GM12875 (cell line): ENCODE measurements around the gene SNED1.

Source experiments
- H3K4me3 ChIP-seq: one replicate; pipeline ENCODE4 v1.5.1; 2011; ENCODE audit warnings: low read depth, low read length, control low read depth
- TF ChIP-seq, protein P1 (sequence below): IDR thresholded peaks from 2 replicates; pipeline ENCODE4 v1.5.1; 2011; ENCODE audit warnings: low read depth, mild to moderate bottlenecking, control low read depth, inconsistent platforms, low read length, moderate library complexity, borderline replicate concordance; ENCODE audit not compliant: insufficient read depth

SNED1 gene

DNA sequence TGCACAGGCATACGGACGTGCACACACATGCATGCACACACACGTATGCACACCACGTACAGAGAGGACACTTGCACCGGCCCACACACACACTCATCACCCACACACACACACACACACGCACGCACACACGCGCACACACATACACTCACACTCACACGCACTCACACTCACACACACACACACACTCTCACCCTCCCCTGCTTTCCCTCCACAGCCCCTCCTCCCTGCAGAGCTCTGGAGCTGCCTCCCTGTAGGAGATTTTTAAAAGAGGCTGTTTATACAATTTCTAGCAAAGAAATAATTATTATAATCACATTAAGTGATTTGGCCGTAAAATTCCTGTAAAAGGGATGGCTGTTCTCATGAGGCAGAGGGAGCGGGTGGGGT lies 36.5 kb upstream of the SNED1 start:
- TF ChIP-seq, protein P1, sequence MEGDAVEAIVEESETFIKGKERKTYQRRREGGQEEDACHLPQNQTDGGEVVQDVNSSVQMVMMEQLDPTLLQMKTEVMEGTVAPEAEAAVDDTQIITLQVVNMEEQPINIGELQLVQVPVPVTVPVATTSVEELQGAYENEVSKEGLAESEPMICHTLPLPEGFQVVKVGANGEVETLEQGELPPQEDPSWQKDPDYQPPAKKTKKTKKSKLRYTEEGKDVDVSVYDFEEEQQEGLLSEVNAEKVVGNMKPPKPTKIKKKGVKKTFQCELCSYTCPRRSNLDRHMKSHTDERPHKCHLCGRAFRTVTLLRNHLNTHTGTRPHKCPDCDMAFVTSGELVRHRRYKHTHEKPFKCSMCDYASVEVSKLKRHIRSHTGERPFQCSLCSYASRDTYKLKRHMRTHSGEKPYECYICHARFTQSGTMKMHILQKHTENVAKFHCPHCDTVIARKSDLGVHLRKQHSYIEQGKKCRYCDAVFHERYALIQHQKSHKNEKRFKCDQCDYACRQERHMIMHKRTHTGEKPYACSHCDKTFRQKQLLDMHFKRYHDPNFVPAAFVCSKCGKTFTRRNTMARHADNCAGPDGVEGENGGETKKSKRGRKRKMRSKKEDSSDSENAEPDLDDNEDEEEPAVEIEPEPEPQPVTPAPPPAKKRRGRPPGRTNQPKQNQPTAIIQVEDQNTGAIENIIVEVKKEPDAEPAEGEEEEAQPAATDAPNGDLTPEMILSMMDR, result no peak
- no peak overlapping the region for H3K4me3 ChIP-seq

DNA sequence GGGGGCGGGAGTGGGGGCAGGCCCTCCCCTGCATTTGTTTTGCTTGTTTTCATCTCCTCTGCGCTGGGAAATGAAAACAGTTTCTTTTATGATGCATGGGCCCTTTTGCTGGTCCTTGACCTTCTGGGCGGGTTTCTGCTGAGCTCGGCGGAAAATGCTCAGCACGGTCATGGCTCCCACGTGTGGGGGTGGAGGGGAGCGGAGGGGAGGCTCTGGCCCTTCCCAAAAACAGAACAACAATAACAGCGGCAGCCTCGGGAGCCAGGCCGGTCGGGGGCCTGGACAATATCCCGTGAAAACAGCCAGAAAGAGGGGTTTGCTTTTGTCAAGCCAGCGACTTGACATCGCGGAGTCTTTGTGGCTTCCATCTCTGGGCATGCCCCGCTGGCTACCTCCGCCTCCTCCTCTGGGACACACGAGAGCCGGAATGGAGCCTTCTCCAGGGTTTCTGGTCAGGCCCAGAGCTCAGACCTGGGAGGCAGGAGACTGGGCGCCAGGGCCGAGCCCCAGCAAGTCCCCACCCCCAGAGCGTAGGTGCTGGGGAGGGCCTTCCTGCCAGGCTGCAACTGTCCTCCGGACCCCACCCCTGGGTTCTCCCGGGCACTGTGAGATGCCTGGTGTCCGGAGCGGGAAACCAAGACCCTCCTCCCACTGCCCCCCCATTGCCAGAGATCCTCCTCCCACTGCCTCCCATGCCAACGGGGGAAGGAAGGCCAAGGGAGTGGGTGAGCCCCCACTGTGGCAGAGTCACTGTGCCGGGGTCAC lies 35.9 kb upstream of the SNED1 start:
- H3K4me3 ChIP-seq, result no peak overlapping the region
- TF ChIP-seq, protein P1, result no peak

DNA sequence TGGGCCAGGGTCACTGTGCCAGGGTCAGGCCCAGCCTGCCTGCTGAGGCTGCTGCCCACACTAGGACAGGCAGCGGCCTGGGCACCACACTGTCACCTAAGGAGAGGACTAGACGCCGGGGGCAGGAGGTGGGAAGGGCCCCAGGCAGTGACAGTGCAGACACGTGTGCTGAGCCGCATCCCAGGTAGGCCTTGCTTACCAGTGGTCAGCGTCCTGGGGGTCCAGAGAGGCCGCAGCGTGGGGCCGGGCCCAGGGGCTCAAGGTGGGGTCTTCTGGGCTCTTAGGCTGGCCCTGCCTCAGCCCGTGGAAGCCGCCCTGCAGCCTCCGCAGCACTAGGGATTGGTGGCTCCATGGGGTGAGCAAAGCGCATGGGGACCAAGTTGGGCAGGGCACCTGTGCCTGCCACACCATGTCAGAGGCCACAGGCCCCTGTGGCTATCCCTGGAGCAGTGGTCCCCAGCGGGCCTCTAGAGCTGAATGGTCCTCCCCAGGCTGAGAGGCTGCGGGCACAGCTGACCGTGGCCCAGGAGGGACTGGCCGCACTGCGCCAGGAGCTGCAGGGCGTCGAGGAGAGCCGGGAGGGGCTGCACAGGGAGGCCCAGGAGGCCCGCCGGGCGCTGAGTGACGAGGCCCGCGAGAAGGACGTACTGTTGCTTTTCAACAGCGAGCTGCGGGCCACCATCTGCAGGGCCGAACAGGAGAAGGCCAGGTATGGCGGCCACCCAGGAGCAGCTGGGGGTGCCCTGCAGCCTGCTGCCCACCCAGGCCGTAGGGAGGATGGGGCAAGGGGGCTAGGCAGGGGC lies 35.2 kb upstream of the SNED1 start:
- H3K4me3 ChIP-seq, result no peak overlapping the region
- TF ChIP-seq, protein P1, result no peak

- TF ChIP-seq, protein P1, result no peak
- H3K4me3 ChIP-seq, result no peak overlapping the region
These were observed 34.3 kb upstream of the SNED1 start for GRCh38 chr2:240963868-240964703.

DNA sequence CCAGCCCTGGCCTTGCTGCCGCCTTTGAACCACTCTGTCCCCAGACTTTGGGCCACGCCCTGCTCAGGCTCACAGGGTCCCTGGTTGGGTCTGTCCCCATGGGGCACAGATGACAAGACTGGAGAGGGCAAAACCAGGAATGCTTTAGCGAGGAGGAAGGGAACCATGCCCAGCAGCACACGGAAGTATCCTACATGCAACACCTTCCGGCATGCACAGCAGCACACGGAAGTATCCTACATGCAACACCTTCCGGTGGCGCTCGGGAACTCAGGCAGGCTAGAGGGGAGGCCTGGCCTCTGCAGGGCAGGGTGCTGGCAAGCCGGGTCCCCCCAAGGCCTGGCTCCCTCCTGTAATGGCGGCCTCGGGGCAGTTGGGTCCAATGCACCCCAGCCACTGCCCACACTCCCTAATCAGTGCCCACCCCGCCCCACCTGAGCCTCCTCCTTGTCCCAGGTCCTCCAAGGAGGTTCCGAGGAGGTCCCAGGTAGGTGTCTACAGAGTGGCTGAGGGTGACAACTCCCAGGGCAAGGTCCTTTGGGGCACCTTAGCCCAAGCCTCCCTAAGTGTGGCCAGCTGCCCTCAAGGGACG lies 33.6 kb upstream of the SNED1 start:
- H3K4me3 ChIP-seq, result no peak overlapping the region
- TF ChIP-seq, protein P1, result no peak

DNA sequence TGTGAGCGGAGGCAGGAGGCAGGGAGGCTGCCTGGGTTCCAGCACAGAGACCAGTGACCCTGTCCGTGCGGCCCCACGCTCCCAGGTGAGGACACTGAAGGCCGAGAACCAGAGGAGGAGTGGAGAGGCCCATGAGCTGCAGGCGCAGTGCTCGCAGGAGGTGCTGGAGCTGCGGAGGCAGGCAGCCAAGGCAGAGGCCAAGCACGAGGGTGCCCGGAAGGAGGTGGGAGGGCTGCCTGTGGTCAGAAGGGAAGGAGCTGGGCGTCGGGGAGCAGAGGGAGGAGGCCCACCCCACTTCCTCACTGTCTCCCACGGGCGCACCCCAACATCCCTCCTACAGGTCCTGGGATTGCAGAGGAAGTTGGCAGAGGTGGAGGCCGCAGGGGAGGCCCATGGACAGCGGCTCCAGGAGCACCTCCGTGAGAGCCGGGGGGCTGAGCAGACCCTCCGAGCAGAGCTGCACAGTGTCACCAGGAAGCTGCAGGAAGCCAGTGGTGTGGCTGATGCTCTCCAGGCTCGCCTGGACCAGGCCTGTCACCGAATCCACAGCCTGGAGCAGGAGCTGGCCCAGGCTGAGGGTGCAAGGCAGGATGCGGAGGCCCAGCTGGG lies 33.0 kb upstream of the SNED1 start:
- TF ChIP-seq, protein P1, result no peak
- no peak overlapping the region for H3K4me3 ChIP-seq
